Left ventricle myocardium superior (tissue), 1 donor: ENCODE data around the gene KCNQ1OT1. TPM values are rescaled to one million over a fixed set of nuclear protein-coding genes. Genes with fewer than 3 reads are reported as not detected.

Experiments
- ATAC-seq: fragments of 200-7000 bp; cut with Tn5 transposase; one replicate; pipeline ENCODE4 v1.9.1; 2020; ENCODE audit warnings: mild to moderate bottlenecking, moderate library complexity
- DNase-seq: peaks from one replicate; pipeline ENCODE4 v3.0.0-alpha.2; 2020
- intact Hi-C: fragments of 100-400 bp; cut with micrococcal nuclease; formaldehyde crosslinking; loops from one replicate; pipeline ENCODE4 v1.11.0; 2022
- total RNA-seq: library from RNA; stranded (reverse); fragmentation: NEBNext Ultra II Directional; extraction: Animal tissue kit (Norgen Biotek cat#: 25700); gene quantifications from one replicate; pipeline ENCODE4 v1.2.1, GENCODE V29; 2021
- donor health status: DM: no; HTN: yes; CAD: no; lungs with severe emphysema.

The KCNQ1OT1 gene
- total RNA-seq, 1 donor from 2014 or later: 0.35 TPM

GRCh38 chr11:2581151-2581930 is 118.5 kb downstream of the KCNQ1OT1 start:
- intact Hi-C loops: no loop called here
- ATAC-seq (no peak), DNase-seq (peak; percentile 25)

GRCh38 chr11:2580571-2581001 is 119.2 kb downstream of the KCNQ1OT1 start:
- DNase-seq (peak; percentile 18), ATAC-seq (no peak)
- intact Hi-C loops: no loop called here

- DNase-seq (peak; percentile 34), ATAC-seq (peak; percentile 58)
- intact Hi-C loops: no loop called here
Observed at GRCh38 chr11:2580061-2580421, 119.8 kb downstream of the KCNQ1OT1 start.

- DNase-seq (peak; percentile 32), ATAC-seq (no peak)
- intact Hi-C loops: no loop called here
Observed at GRCh38 chr11:2579315-2580060, 120.3 kb downstream of the KCNQ1OT1 start.

- ATAC-seq: no peak
- intact Hi-C loops: no loop called here
- DNase-seq: no peak
Observed at GRCh38 chr11:2578929-2579270, 120.9 kb downstream of the KCNQ1OT1 start.

GRCh38 chr11:2577991-2578928 is 121.5 kb downstream of the KCNQ1OT1 start:
- DNase-seq: peak; percentile 49
- peak; percentile 33 for ATAC-seq
- intact Hi-C loops: no loop called here

GRCh38 chr11:2577031-2577990 is 122.5 kb downstream of the KCNQ1OT1 start:
- peak; percentile 8 for ATAC-seq
- DNase-seq: peak; percentile 22
- intact Hi-C loops: no loop called here

- DNase-seq: peak; percentile 22
- no peak for ATAC-seq
- intact Hi-C loops: no loop called here
Observed at GRCh38 chr11:2576549-2576948, 123.2 kb downstream of the KCNQ1OT1 start.

- ATAC-seq (no peak), DNase-seq (peak; percentile 18)
- intact Hi-C loops: no loop called here
Observed at GRCh38 chr11:2576111-2576510, 123.7 kb downstream of the KCNQ1OT1 start.

GRCh38 chr11:2575591-2576051 is 124.2 kb downstream of the KCNQ1OT1 start:
- peak; percentile 7 for DNase-seq

GRCh38 chr11:2574553-2575535 is 125.0 kb downstream of the KCNQ1OT1 start:
- intact Hi-C loops: no loop called here
- peak; percentile 9 for DNase-seq
- ATAC-seq: no peak

More at GRCh38 chr11:2575591-2576051, 124.2 kb downstream of the KCNQ1OT1 start:
- intact Hi-C loops: no loop called here
- ATAC-seq: no peak

GRCh38 chr11:2574043-2574552 is 125.7 kb downstream of the KCNQ1OT1 start:
- intact Hi-C loops: no loop called here
- ATAC-seq: no peak
- DNase-seq: peak; percentile 17

GRCh38 chr11:2573240-2574042 is 126.4 kb downstream of the KCNQ1OT1 start:
- DNase-seq (peak; percentile 16), ATAC-seq (no peak)
- intact Hi-C loops: no loop called here

GRCh38 chr11:2572491-2573239 is 127.1 kb downstream of the KCNQ1OT1 start:
- ATAC-seq: no peak
- intact Hi-C loops: no loop called here
- DNase-seq: peak; percentile 20

GRCh38 chr11:2571598-2572281 is 128.1 kb downstream of the KCNQ1OT1 start:
- ATAC-seq (no peak), DNase-seq (peak; percentile 15)
- intact Hi-C loops: no loop called here
